Epithelial cell of prostate (primary cell): ENCODE data around the gene TMPRSS3.

Source experiments
- DNase-seq: peaks from one replicate; pipeline ENCODE4 v3.0.0-alpha.2; 2011; ENCODE audit warnings: low read depth, low spot score
- H3K27ac ChIP-seq: fragments of 450-650 bp; 2 replicates; pipeline ENCODE4 v1.5.1; 2017; ENCODE audit warnings: mild to moderate bottlenecking

The TMPRSS3 gene

GRCh38 chr21:42340187-42341050 lies 55.4 kb downstream of the TMPRSS3 start:
- DNase-seq, result no peak
- H3K27ac ChIP-seq, result no peak overlapping the region

DNA sequence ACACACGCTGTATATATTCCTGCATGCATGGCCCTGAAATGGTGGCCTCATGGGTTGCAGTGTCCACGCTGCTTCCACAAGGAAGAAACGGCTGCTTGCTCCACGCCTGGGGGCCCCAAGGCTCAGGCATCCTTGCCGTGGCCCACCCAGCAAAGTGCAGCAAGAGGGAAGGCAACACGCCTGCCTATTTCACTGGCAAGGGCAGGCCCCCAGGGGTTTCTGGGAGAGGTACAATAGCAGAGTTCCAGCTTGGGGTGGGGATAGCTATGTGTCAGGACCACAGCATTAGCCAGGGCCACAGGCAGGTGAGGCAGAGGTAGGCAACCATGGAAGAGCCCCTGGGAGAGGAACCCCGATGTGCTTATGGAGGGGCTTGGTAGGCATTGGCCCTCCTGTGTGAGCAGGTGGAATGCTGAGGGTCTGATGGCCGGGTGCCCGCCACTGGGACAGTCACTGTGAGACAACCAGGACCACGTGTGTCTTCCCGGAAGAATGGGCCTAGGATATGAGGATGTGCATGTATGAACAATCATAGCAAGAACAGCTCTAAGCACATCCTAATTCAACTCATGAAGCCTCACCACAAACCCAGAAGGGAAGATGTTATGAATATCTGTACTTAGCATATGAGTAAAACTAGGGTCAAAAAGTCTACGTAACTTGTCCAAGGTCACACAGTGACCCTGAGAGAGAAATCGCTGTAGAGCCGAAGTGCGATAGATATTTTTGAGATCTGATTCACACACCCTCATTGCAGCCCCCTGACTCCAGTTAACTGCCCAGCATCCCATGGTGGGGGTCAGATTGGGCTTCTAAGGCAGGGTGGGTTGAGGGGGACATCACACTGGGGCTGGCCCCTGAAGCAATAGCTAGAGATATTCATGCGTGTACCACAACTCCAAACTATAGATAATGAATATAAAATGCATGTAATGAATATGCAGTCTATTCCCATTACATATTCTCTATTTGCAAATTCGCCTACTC lies 56.8 kb downstream of the TMPRSS3 start:
- H3K27ac ChIP-seq, result no peak overlapping the region
- no peak for DNase-seq

DNA sequence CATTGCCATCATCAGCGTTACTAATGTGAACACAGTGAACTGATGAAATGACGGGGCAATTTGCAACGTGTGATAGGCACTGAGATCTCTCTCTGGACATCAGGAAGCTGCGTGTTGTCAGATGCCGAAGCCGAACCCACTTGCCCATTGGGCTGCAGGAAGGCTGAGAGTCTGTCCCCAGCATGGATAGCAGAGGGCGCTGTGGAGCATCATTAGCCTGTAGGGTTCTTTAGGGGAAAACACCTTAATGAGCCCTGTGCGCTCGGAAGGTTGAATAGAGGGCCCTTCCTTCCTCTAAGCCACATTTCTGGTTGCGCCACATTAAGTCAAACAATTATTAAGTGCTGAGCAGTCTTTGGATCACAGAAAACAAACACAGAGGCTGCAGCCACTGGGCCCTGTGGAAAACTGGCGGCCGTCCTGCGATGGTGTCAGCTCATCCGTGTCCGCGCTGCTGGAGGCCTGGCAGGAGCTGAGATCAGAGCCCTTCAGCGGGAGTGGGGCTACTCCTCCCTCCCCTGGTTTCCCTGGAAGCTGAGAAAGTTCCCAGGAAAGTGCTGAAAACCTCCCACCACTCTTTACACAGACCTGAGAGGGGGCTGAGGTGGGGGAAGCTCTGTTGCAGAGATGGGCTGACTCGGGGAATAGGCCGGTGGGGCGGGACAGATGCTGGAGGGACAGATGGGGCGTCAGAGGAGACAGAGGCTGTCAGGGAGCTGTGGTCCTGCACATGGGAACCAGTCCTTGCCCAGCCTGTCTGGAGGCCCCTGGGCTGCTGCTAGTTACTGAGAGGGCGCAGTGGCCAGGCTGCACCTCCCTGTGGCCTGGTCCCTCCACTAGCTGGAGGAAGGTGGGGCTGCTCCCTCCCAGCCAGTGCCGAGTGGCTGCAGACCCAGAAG lies 57.8 kb downstream of the TMPRSS3 start:
- peak overlapping the region; percentile 20 for H3K27ac ChIP-seq
- DNase-seq, result peak; percentile 18

DNA sequence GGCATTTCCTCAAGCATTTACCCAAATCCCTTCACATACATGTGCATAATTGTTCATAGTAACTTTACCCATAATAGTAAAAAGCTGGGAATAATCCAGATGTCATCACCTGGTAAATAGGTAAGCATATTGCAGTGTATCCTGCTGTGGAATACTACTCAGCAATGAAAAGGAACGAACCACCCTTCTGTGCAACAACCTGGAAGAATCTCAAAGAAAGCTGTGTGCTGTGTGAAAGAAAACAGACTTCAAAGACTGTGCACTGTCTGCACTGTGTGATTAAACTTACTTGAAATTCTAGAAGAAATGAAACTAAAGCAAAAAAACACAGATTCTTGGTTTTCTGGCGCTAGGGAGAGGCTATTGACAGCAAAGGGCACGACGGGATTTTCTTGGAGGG lies 58.6 kb downstream of the TMPRSS3 start:
- no peak overlapping the region for H3K27ac ChIP-seq
- DNase-seq, result no peak

DNA sequence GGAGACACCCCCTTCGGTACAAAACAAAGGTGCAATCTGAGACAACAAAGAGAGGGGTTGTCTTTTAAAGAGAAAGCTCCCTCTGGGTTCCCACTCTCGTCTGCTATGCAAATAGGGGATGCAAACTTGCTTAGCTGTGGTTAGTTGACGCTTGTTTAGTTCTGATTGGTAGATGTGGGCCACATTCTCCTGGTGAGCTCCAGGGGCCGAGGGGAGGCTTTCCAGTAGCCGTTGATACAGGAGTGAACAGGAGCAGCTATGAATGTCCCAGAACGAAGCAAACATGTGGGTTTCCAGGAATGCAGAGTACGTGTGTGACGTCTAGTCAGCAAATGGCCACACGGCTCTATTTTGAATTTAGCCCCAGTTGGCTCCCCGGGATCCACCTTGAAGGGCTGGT lies 59.8 kb downstream of the TMPRSS3 start:
- no peak for DNase-seq
- H3K27ac ChIP-seq, result no peak overlapping the region

GRCh38 chr21:42332557-42333317 lies 63.1 kb downstream of the TMPRSS3 start:
- DNase-seq, result no peak
- H3K27ac ChIP-seq, result no peak overlapping the region

GRCh38 chr21:42331660-42332059 lies 64.2 kb downstream of the TMPRSS3 start:
- no peak for DNase-seq
- no peak overlapping the region for H3K27ac ChIP-seq

DNA sequence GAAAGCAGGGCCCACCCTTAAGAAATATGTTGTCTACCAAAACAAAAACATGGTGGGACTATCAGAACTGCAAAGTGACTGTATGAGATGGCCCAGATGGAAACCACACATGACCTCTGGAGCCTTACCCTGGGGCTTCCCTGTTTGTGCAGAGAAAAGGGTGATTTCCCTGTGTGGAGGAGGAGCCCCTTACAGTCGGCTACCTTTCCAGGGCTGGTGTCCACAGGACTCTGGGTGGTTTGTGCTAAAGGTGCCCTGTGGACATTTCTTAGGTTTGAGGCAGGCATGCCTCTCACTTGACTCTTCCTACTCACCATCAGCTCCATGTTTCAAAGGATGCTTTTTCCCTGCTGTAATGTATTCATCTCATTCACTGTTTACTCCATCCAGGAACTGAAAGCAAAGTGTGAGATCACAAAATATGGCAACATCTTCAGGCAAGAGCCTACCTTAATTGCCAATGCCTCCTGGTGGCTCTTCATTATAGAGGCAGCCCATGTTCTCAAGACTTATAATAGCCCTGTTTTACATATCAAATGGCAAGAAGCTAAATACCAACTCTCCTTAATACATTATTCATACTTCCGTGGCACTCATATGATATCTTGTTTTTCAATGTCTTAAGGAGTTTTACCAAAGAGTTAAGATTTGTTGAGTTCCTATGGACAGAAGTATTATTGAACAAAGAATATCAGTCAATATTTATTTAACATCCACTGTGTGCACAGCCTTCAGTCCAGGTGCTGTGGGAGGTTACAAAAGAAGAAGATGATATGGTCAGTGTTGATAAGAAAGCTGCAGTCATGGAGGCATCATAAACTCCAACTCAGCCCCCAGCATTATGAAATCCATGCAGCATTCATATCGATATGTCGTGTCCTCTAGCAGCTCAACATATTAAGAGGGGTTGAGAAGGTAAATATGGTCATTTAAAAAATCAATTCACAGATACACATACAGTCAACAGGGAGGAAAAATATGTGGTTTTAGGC lies 65.2 kb downstream of the TMPRSS3 start:
- no peak for DNase-seq
- H3K27ac ChIP-seq, result no peak overlapping the region

DNA sequence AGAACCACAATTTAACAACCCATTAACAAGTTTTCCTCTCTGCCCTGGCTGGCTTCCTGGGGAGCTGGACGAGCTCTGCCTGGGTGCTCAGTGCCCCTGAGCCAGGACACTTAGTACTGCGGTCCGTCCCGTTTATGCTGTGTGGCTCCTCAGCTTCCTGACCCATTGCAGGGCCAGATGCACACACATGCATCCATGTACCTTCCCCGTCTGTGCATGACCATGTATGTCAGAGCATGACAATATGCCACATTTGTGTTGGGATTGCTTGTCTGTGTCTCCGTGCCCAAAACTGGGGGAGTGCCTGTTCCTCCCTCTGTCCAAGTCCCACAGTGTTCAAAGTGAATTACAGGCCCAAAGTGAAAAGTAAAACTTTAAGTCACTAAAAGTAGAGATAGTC lies 71.0 kb downstream of the TMPRSS3 start:
- H3K27ac ChIP-seq, result no peak overlapping the region
- no peak for DNase-seq
